Gastroesophageal sphincter (tissue), 3 donors: Measurements from ENCODE around the gene CUX1.

Source experiments
- CTCF ChIP-seq, 4 experiments: fragments of 200-600 bp in 2 of 4; fragments of 450-650 bp in 2 of 4; sonication (generic) in 1 of 4; IDR thresholded peaks; one replicate each; pipeline ENCODE4 v1.5.1; 2017 to 2019; ENCODE audit warnings: antibody characterized with exemption in 4 of 4, mild to moderate bottlenecking in 2 of 4, moderate library complexity in 2 of 4
- EP300 ChIP-seq: sonication (generic); formaldehyde crosslinking; IDR thresholded peaks from one replicate; pipeline ENCODE4 v1.6.1; 2017; ENCODE audit warnings: antibody characterized with exemption, mild to moderate bottlenecking

DNA sequence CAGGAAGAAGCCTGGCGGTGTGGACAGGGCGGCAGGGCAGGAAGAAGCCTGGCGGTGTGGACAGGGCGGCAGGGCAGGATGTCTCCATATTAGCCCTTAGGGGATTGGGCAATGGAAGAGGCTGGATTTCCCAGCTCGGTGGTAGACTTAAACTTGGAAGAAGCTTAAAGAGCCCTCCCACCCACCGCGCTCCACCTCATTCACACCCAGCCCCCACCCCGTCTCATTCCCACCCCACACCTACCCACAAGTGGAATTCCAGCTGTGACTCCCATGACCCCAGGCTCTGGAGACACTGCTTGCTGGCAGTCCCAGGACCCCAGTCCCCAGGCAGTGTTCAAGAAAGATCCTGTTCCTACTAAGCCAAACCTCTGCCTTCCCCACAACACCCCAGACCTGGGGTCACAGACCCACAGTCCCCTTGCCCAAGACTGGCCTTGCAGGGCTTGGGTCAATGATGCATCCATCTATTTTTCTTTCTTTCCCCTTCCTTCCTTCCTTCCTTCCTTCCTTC is 504.8 kb downstream of the CUX1 start:
- TF ChIP-seq CTCF (IDR thresholded peaks at IDR 0.05) = no peak
- no peak for TF ChIP-seq EP300
